SK-N-SH treated with all-trans-retinoic acid at 6 μM for 48 hours (cell line): ENCODE data around the gene RNF166.

Source experiments
- ARNTL ChIP-seq: fragments of 450-650 bp; formaldehyde crosslinking; IDR thresholded peaks from 2 replicates; pipeline ENCODE4 v1.5.0; 2020; ENCODE audit warnings: low read depth, mild to moderate bottlenecking, moderate library complexity, borderline replicate concordance
- BACH2 ChIP-seq: fragments of 250-450 bp; sonication (Bioruptor Pico); IDR thresholded peaks from 2 replicates; pipeline ENCODE4 v1.9.0; 2021; ENCODE audit warnings: mild to moderate bottlenecking, borderline replicate concordance
- ESRRG ChIP-seq: fragments of 250-450 bp; sonication (Bioruptor Pico); IDR thresholded peaks from 2 replicates; pipeline ENCODE4 v1.6.1; 2021; ENCODE audit warnings: mild to moderate bottlenecking
- ISL1 ChIP-seq: fragments of 250-450 bp; sonication (Bioruptor Pico); IDR thresholded peaks from 2 replicates; pipeline ENCODE4 v2.1.2; 2022; ENCODE audit warnings: mild to moderate bottlenecking, moderate library complexity
- OSR1 ChIP-seq: fragments of 250-450 bp; sonication (Bioruptor Pico); IDR thresholded peaks from 2 replicates; pipeline ENCODE4 v1.8.0; 2022; ENCODE audit warnings: moderate library complexity, mild to moderate bottlenecking, inconsistent platforms
- RARB ChIP-seq: fragments of 250-450 bp; sonication (Bioruptor Pico); IDR thresholded peaks from 2 replicates; pipeline ENCODE4 v1.8.0; 2021; ENCODE audit warnings: mild to moderate bottlenecking, moderate library complexity
- TOX ChIP-seq: fragments of 250-450 bp; sonication (Bioruptor Pico); IDR thresholded peaks from 2 replicates; pipeline ENCODE4 v1.8.0; 2021; ENCODE audit warnings: mild to moderate bottlenecking, moderate library complexity, borderline replicate concordance
- ZC3H10 ChIP-seq: fragments of 250-450 bp; sonication (Bioruptor Pico); IDR thresholded peaks from 2 replicates; pipeline ENCODE4 v1.5.1; 2021; ENCODE audit warnings: mild to moderate bottlenecking, moderate library complexity
- ZFP3 ChIP-seq: fragments of 250-450 bp; sonication (Bioruptor Pico); IDR thresholded peaks from 2 replicates; pipeline ENCODE4 v1.5.0; 2020; ENCODE audit warnings: mild to moderate bottlenecking, moderate library complexity
- ZFP30 ChIP-seq: fragments of 450-650 bp; formaldehyde crosslinking; IDR thresholded peaks from 2 replicates; pipeline ENCODE4 v1.5.0; 2022; ENCODE audit warnings: mild to moderate bottlenecking, moderate library complexity
- ZNF8 ChIP-seq: fragments of 450-650 bp; formaldehyde crosslinking; IDR thresholded peaks from 2 replicates; pipeline ENCODE4 v1.5.0; 2020; ENCODE audit warnings: mild to moderate bottlenecking, moderate library complexity

GRCh38 chr16:88676502-88677242, 29.5 kb downstream of the RNF166 start:
- TF ChIP-seq BACH2 (no peak), ZNF8 (CRISPR knock-in tag) (no peak), OSR1 (CRISPR knock-in tag) (no peak), RARB (no peak), ZFP3 (CRISPR knock-in tag) (no peak), ISL1 (no peak), ZFP30 (CRISPR knock-in tag) (no peak), ESRRG (no peak), ZC3H10 (CRISPR knock-in tag) (no peak), TOX (CRISPR knock-in tag) (no peak), ARNTL (CRISPR knock-in tag) (no peak)
